Upper lobe of left lung (tissue), 4 donors: Measurements from ENCODE around the gene SLC29A1.

Experiments
- POLR2A ChIP-seq, 4 donors: fragments of 450-650 bp; IDR thresholded peaks; one replicate each; pipeline ENCODE4 v1.5.1; 2016 to 2017; ENCODE audit warnings: antibody characterized with exemption in 4 of 4, mild to moderate bottlenecking in 2 of 4
- TF ChIP-seq, protein P1 (sequence below), 6 experiments: fragments of 450-650 bp in 4 of 6; fragments of 200-600 bp in 2 of 6; sonication (generic) in 2 of 6; IDR thresholded peaks; one replicate each; pipeline ENCODE4 v1.5.1; 2016 to 2019; ENCODE audit warnings: antibody characterized with exemption in 6 of 6

DNA sequence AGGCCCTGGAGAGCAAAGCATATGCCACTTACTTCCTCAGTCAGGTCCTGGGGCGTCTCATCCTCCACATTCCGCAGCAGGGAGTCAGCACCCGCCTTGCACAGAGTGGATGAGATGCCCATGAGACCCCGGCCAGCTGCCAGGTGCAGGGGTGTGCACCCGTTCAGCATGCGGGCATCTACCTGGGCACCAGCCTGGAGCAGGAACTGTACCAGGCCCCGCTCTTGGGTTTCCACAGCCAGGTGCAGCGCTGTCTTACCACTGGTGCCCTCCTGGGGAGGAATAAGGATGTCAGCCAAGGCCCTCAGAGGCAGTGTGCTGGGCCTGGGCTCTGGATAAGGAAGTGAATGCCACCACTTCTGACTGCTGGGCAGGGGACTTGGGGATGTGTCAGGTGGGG, 36.6 kb downstream of the SLC29A1 start:
- TF ChIP-seq, protein P1, sequence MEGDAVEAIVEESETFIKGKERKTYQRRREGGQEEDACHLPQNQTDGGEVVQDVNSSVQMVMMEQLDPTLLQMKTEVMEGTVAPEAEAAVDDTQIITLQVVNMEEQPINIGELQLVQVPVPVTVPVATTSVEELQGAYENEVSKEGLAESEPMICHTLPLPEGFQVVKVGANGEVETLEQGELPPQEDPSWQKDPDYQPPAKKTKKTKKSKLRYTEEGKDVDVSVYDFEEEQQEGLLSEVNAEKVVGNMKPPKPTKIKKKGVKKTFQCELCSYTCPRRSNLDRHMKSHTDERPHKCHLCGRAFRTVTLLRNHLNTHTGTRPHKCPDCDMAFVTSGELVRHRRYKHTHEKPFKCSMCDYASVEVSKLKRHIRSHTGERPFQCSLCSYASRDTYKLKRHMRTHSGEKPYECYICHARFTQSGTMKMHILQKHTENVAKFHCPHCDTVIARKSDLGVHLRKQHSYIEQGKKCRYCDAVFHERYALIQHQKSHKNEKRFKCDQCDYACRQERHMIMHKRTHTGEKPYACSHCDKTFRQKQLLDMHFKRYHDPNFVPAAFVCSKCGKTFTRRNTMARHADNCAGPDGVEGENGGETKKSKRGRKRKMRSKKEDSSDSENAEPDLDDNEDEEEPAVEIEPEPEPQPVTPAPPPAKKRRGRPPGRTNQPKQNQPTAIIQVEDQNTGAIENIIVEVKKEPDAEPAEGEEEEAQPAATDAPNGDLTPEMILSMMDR (IDR thresholded peaks at IDR 0.05): no peak
- no peak for TF ChIP-seq POLR2A (IDR thresholded peaks at IDR 0.05)
